HG02571 (cell line): ENCODE measurements around the gene VDR.

Experiments used
- ATAC-seq: cut with Tn5 transposase; IDR thresholded peaks from one replicate; pipeline ENCODE4 v1.9.1; 2021; ENCODE audit warnings: mild to moderate bottlenecking, moderate library complexity; ENCODE audit not compliant: unreplicated experiment

Gene VDR

GRCh38 chr12:47800582-47800981, 104.2 kb downstream of the VDR start:
- ATAC-seq = no peak

- no peak for ATAC-seq
Measured at GRCh38 chr12:47799357-47799955, 105.3 kb downstream of the VDR start.

- no peak for ATAC-seq
Measured at GRCh38 chr12:47798382-47798948, 106.3 kb downstream of the VDR start.

- ATAC-seq = no peak
Measured at GRCh38 chr12:47797441-47797840, 107.4 kb downstream of the VDR start.

- no peak for ATAC-seq
Measured at GRCh38 chr12:47795814-47796411, 108.9 kb downstream of the VDR start.

- ATAC-seq = no peak
Measured at GRCh38 chr12:47795121-47795813, 109.5 kb downstream of the VDR start.

- ATAC-seq = no peak
Measured at GRCh38 chr12:47794679-47795078, 110.1 kb downstream of the VDR start.

GRCh38 chr12:47793015-47793681, 111.6 kb downstream of the VDR start:
- ATAC-seq = no peak

- no peak for ATAC-seq
Measured at GRCh38 chr12:47791874-47792273, 112.9 kb downstream of the VDR start.
